Left cardiac atrium (tissue), 4 donors: ENCODE measurements around the gene PEPD. TPM values are rescaled to one million over a fixed set of nuclear protein-coding genes. Genes with fewer than 3 reads are reported as not detected.

Experiments
- ATAC-seq, 2 donors: fragments of 200-7000 bp; cut with Tn5 transposase; one replicate each; pipeline ENCODE4 v1.9.1; 2020; ENCODE audit warnings: mild to moderate bottlenecking in 2 of 2, moderate library complexity in 2 of 2
- DNase-seq: peaks from one replicate; pipeline ENCODE4 v3.0.0-alpha.2; 2020
- intact Hi-C, 2 donors: fragments of 100-400 bp; cut with DNase I; formaldehyde crosslinking; loops; one replicate each; pipeline versions ENCODE4 v1.14.1 to v1.15.1; 2022 to 2023
- total RNA-seq, 2 donors: library from RNA; stranded (reverse); fragmentation: NEBNext Ultra II Directional; extraction: Animal tissue kit (Norgen Biotek cat#: 25700); gene quantifications; one replicate each; pipeline ENCODE4 v1.2.1, GENCODE V29; 2021
- donor health status: DM: no; HTN: yes; CAD: no.
- donor health status: DM: no; HTN: yes; CAD: no; lungs with severe emphysema.
- donor health status: DM: yes; HTN: yes; CAD: no.
- donor health status: Dilated cardiomyopathy.

Gene PEPD
- total RNA-seq, 2 donors from 2014 or later = 40.3 to 51.7 TPM

GRCh38 chr19:33397536-33398360 lies 123.8 kb downstream of the PEPD start:
- peak; percentile 24 for DNase-seq
- intact Hi-C loops = no loop called here
- no peak for ATAC-seq

DNA sequence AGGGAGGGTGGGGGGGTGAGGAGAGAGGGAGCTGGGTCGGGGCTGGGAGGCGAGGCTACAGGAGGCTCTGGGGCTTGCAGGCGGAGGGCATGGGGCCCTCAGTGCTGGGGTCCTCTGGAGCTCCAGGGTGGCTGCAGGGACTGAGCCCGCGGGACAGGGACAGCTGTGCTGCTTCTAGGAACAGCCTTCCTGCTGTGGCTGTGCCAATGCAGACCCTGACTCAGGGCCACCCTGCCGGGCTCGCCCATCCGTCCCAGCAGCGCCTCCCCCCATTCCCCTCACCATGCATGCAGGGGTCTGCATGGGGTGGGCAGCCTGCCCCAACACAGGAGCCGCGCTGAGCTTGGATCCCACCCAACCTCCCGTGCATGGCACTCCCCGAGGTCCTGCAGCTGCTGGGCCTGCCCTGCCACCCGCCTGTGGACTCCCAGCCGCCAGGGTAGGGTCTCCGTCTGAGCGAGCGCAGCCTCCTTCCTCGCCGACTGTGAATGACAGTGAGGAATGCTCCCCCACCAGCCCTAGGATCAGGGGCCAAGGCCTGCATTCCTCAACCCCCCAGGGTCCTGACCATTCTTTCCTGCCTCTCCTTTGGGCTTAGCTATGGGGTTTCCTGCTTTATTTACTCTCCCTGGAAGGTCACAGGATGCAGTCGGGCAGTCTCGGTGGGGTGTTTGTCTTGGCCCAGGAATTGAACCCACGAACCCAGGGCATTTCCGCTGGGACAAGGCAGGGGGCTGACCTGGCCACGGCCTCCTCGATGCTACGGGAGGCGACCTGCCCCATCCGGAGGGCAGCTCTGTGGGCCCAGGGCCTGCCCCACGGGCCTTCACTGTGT lies 124.7 kb downstream of the PEPD start:
- intact Hi-C loops = no loop called here
- DNase-seq = peak; percentile 60
- peak; percentile 2 to 4 for ATAC-seq

DNA sequence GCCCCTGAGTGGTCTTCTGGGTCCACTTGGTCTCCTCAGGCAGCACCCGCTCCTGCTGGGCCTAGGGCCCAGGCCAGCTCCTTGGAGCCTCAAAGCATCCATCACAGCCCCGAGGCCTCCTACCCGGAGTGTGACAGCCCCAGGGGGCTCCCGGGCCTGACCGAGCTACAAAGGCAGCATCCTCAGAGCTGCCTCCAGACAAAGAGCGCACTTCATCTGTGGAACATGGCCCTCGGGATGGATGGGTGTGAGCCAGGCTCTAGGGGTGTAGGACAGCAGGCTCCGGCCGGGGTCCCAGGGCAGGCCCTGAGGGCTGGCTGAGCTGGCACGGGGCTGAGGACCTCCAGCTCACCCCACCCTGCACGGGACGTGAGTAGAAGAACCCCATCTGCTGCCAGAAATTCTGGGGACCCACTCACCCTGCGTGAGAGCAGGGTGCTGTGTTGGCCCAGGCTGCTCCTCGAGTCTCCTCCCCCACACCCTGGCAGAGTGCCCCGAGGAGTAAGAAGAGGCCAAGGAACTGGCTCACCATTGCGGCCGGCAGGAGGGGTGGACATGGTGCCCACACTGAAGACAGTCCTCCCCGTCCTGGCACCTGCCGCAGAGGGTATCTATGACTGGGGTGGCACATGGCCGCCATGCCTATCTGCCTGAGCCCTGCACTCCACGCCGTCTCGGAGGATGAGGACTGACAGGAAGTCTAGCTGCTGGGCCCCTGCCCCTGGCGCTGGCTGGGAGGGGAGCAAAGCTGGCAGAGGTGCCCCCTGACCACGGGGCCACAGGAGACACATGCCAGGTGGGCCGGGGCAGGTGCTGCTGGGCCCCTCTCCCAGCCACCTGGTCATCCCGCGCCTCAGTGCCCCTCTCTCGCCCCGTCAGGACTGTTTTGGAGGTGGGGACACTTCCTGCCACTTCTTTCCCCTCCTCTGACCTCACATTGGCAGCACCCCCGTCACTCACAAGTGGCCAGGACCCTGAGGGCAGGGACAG lies 125.7 kb downstream of the PEPD start:
- peak; percentile 2 to 16 for ATAC-seq
- intact Hi-C loops = no loop called here
- DNase-seq = peak; percentile 71

- intact Hi-C loops = no loop called here
- no peak for ATAC-seq
- DNase-seq = peak; percentile 45
Measured at GRCh38 chr19:33394723-33395560, 126.6 kb downstream of the PEPD start.

GRCh38 chr19:33394006-33394722 lies 127.4 kb downstream of the PEPD start:
- intact Hi-C loops = no loop called here
- ATAC-seq = peak; percentile 32 to 39

DNA sequence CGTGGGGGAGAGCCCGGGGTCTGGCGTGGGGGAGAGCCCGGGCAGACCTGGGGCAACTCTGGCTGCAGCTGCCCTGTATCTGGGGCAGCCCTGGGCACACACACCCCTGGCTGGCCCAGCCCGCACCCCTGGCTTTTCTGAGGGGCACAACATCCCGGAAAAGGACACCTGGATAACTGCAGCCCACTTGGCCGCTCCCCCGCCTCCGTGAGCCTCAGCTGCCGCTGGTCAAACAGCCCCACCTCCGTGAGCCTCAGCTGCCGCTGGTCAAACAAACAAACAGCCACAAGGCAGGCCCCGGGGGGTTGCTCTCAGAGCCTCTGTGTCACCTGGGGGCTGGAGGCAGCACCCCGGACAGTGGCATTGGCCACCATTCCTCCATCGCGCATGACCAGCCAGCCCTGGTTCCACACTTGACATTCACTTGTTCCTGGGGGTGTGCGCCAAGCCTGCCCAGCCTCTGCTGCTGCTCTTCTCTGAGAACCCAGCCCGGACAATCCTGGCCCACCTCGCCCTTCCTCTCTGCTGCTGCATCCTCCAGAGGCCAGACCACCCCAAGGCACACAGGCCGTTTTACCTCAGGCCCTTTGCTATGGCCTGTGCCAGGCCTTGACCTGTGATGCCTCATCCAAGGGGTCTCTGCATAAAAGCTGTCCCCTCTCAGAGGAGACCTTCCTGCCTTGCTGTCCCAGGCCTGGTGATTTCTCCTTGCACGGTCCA lies 128.1 kb downstream of the PEPD start:
- no peak for ATAC-seq
- intact Hi-C loops = no loop called here
- no peak for DNase-seq

More at GRCh38 chr19:33394006-33394722, 127.4 kb downstream of the PEPD start:
- peak; percentile 79 for DNase-seq

GRCh38 chr19:33392341-33393285 lies 129.0 kb downstream of the PEPD start:
- intact Hi-C loops = no loop called here

DNA sequence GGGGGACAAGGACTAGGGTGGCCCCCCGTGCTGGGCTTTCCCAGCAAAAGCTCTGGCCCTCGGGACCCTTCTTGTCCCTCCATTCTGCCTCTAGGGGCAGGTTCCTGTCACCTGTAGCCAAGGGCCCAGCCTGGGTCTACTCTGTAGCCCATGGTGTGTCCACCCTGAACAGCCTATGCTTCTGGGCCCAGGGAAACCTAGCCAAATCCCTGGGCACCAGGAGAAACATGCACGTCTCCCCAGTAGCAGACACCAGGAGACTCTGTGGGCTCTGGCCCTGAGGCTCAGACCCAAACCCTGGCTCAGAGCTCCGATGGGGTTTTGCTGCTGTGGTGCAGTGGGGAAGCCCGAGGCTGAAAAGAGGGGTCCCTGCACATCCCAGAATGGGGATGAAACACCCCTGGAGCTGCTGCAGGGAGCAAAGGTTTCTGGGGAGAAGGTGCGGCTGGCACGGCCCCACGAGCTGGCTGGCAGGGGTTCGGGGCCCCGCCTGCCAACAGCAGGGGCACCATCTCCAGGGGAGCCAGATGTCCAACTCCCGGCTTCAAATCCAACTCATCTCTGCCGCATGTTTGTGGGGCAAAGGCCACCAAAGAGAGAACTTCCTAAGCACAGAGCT lies 129.9 kb downstream of the PEPD start:
- ATAC-seq = no peak
- intact Hi-C loops = no loop called here
- no peak for DNase-seq

More at GRCh38 chr19:33392341-33393285, 129.0 kb downstream of the PEPD start:
- DNase-seq = no peak
- peak in 1 of 2 donors; percentile 4 for ATAC-seq

- DNase-seq (no peak), ATAC-seq (no peak)
- intact Hi-C loops = no loop called here
Measured at GRCh38 chr19:33390908-33391630, 130.5 kb downstream of the PEPD start.

GRCh38 chr19:33390101-33390907 lies 131.3 kb downstream of the PEPD start:
- intact Hi-C loops = no loop called here
- ATAC-seq (peak; percentile 2 to 14), DNase-seq (peak; percentile 63)

GRCh38 chr19:33389421-33390100 lies 132.0 kb downstream of the PEPD start:
- DNase-seq = no peak
- ATAC-seq = no peak
- intact Hi-C loops = no loop called here

GRCh38 chr19:33388725-33389420 lies 132.7 kb downstream of the PEPD start:
- DNase-seq = no peak
- intact Hi-C loops = no loop called here
- peak in 1 of 2 donors; percentile 64 for ATAC-seq
